Ovary (tissue), 3 donors: Measurements from ENCODE around the gene DPYSL4.

Experiments
- EP300 ChIP-seq: sonication (generic); formaldehyde crosslinking; IDR thresholded peaks from one replicate; pipeline ENCODE4 v1.6.1; 2017; ENCODE audit warnings: antibody characterized with exemption
- POLR2A ChIP-seq: fragments of 450-650 bp; IDR thresholded peaks from one replicate; pipeline ENCODE4 v1.6.1; 2017; ENCODE audit warnings: antibody characterized with exemption, mild to moderate bottlenecking, moderate library complexity
- TF ChIP-seq, protein P1 (sequence below), 3 donors: fragments of 450-650 bp in 2 of 3; fragments of 200-600 bp in 1 of 3; IDR thresholded peaks; one replicate each; pipeline versions ENCODE4 v1.5.1 to v1.8.0; 2016 to 2022; ENCODE audit warnings: antibody characterized with exemption in 3 of 3, mild to moderate bottlenecking in 1 of 3
- donor health status: DM: no; HTN: no; CAD: no.

- TF ChIP-seq, protein P1, sequence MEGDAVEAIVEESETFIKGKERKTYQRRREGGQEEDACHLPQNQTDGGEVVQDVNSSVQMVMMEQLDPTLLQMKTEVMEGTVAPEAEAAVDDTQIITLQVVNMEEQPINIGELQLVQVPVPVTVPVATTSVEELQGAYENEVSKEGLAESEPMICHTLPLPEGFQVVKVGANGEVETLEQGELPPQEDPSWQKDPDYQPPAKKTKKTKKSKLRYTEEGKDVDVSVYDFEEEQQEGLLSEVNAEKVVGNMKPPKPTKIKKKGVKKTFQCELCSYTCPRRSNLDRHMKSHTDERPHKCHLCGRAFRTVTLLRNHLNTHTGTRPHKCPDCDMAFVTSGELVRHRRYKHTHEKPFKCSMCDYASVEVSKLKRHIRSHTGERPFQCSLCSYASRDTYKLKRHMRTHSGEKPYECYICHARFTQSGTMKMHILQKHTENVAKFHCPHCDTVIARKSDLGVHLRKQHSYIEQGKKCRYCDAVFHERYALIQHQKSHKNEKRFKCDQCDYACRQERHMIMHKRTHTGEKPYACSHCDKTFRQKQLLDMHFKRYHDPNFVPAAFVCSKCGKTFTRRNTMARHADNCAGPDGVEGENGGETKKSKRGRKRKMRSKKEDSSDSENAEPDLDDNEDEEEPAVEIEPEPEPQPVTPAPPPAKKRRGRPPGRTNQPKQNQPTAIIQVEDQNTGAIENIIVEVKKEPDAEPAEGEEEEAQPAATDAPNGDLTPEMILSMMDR (IDR thresholded peaks at IDR 0.05) = no peak
- TF ChIP-seq POLR2A (no peak), EP300 (no peak)
Observed at GRCh38 chr10:132210766-132211165, 24.0 kb downstream of the DPYSL4 start.
